ENCODE data around the gene ZC3H4. TPM values are rescaled to one million over a fixed set of nuclear protein-coding genes. Genes with fewer than 3 reads are reported as not detected.
A peak's percentile ranks its signal among the peaks of the same experiment; 100 is the strongest.

ZC3H4 gene
- total RNA-seq, 1 donor from 2014 or later: 94.7 TPM

DNA sequence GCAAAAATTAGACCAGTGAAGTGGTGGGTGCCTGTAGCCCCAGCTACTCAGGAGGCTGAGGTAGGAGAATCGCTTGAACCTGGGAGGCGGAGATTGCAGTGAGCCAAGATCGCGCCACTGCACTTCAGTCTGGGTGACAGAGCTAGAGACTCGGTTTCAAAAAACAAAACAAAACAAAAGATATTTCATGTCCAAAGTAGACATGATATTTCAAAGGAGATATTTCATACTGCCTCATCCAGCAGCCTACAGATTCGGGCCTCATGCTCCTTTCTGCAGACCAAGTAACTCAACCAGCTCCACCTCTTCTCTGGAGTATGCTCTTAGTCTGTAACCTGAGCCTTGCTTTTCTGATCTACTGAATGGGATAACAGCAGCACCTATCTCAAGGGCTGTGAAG, 15.0 kb downstream of the ZC3H4 start:
- TF ChIP-seq, protein P1, sequence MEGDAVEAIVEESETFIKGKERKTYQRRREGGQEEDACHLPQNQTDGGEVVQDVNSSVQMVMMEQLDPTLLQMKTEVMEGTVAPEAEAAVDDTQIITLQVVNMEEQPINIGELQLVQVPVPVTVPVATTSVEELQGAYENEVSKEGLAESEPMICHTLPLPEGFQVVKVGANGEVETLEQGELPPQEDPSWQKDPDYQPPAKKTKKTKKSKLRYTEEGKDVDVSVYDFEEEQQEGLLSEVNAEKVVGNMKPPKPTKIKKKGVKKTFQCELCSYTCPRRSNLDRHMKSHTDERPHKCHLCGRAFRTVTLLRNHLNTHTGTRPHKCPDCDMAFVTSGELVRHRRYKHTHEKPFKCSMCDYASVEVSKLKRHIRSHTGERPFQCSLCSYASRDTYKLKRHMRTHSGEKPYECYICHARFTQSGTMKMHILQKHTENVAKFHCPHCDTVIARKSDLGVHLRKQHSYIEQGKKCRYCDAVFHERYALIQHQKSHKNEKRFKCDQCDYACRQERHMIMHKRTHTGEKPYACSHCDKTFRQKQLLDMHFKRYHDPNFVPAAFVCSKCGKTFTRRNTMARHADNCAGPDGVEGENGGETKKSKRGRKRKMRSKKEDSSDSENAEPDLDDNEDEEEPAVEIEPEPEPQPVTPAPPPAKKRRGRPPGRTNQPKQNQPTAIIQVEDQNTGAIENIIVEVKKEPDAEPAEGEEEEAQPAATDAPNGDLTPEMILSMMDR (IDR thresholded peaks at IDR 0.05; ENCODE audit: unreplicated experiment): no peak
- peaks cover 66% of the 10 kb centered on the region for H3K4me1 Mint-ChIP-seq (ENCODE audit: low read depth)
- peak overlapping the region; percentile 98 for H3K27ac Mint-ChIP-seq

DNA sequence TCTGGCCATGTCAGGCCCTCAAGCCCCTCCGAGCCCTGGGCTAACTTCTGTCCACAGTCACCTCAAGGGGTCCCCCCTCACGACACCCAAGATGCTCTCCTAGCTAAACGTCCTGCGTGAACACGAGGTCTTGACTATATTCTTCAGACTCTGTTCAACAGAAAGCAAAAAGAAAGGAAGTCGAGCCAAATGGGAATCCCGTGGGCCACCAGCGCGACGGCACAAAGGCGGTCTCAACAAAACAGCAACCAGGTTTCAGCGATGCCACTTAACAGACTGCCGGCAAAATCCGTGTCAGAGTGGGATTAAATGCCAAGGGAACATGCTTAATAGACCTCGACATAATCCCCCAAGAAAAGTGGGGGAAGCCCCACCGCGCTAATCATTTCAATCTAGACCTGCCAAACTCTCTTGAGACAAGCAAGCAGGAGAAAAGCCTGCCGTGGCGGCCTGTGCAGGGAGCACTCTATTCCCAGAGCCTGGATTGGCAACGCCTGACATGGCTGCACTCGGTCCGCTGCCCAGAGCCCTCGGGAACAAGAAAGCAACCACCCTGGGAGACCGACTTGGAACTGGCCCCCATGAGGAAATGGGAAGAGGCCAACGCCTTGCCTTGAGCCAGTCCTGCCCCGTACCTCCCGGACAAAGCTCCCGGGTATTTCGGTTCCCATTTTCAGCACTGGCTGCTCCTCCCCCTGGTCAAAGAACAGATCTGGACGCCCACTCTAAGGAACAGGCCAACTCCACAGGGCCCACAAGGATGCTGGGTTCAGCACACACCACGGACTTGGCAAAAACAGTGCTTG, 16.0 kb downstream of the ZC3H4 start:
- Mint-ChIP-seq H3K27ac (peak overlapping the region; percentile 92), H3K27me3 (no peaks in the 10 kb centered on the region), H3K36me3 (ENCODE audit: insufficient read depth) (peaks cover 14% of the 10 kb centered on the region), H3K4me3 (ENCODE audit: low read depth) (no peak overlapping the region), H3K4me1 (ENCODE audit: low read depth) (peaks cover 63% of the 10 kb centered on the region), H3K9me3 (ENCODE audit: low read depth) (no peaks in the 10 kb centered on the region)
- TF ChIP-seq, protein P1 (IDR thresholded peaks at IDR 0.05; ENCODE audit: unreplicated experiment): no peak
- DNase-seq (ENCODE audit: low spot score, unreplicated experiment): no peak

More for the DNA sequence above, 15.0 kb downstream of the ZC3H4 start:
- Mint-ChIP-seq H3K27me3 (no peaks in the 10 kb centered on the region), H3K36me3 (ENCODE audit: insufficient read depth) (peaks cover 10% of the 10 kb centered on the region), H3K9me3 (ENCODE audit: low read depth) (no peaks in the 10 kb centered on the region), H3K4me3 (ENCODE audit: low read depth) (no peak overlapping the region)
- no peak for DNase-seq (ENCODE audit: low spot score, unreplicated experiment)

DNA sequence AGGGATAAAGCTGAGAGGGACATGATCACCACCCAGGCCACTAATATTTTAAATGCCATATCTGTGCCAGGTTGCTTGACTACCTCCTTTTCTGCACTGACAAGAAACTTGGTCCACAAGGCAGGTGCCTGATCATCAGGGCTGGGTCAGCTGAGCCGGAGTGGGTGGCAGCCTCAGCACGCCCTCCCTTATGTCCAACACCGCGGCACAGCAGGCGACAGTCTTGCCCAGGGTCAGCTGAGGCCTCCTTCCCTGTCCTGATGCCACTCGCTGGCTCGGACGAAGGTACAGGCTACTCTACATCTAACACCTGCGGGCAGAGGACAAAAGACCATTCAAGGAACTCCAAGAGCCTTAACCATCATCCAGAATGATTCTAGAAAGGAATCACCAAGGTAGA, 16.9 kb downstream of the ZC3H4 start:
- TF ChIP-seq, protein P1 (IDR thresholded peaks at IDR 0.05; ENCODE audit: unreplicated experiment): no peak
- Mint-ChIP-seq H3K9me3 (ENCODE audit: low read depth) (no peaks in the 10 kb centered on the region), H3K27ac (peak overlapping the region; percentile 92), H3K27me3 (no peaks in the 10 kb centered on the region), H3K4me3 (ENCODE audit: low read depth) (no peak overlapping the region), H3K4me1 (ENCODE audit: low read depth) (peaks cover 59% of the 10 kb centered on the region), H3K36me3 (ENCODE audit: insufficient read depth) (peaks cover 19% of the 10 kb centered on the region)
- DNase-seq (ENCODE audit: low spot score, unreplicated experiment): no peak

DNA sequence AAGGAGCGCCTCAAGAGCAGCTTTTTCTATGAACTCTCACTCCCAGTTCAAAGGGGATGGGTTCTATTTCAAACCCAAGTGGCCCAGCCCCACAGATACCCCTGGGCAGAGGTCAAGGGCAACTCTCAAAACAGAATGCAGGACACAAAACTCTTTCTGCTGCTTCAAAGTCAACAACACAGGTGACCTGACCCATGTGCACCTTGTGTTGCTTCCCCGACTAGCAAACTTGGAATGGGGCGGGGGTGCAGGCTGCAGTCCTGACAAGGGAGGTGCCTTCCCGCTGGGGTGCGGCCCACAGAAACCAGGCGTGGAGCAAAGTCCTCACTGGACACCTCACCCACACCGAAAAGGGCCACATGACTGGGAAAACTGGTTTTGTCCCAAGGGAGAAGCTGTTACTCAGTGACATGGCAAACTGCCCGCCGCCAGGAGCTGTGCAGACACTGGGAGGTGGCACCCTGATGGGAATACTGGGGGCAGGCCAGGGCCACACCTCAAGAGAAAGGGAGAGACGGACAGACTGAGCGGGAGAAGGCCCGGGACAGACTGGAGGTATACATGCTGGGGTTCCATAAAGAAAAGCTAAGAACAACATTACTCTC, 17.4 kb downstream of the ZC3H4 start:
- TF ChIP-seq, protein P1 (IDR thresholded peaks at IDR 0.05; ENCODE audit: unreplicated experiment): no peak
- Mint-ChIP-seq H3K27ac (peak overlapping the region; percentile 92), H3K9me3 (ENCODE audit: low read depth) (no peaks in the 10 kb centered on the region), H3K36me3 (ENCODE audit: insufficient read depth) (peaks cover 19% of the 10 kb centered on the region), H3K4me3 (ENCODE audit: low read depth) (no peak overlapping the region), H3K27me3 (no peaks in the 10 kb centered on the region), H3K4me1 (ENCODE audit: low read depth) (peaks cover 59% of the 10 kb centered on the region)
- no peak for DNase-seq (ENCODE audit: low spot score, unreplicated experiment)

DNA sequence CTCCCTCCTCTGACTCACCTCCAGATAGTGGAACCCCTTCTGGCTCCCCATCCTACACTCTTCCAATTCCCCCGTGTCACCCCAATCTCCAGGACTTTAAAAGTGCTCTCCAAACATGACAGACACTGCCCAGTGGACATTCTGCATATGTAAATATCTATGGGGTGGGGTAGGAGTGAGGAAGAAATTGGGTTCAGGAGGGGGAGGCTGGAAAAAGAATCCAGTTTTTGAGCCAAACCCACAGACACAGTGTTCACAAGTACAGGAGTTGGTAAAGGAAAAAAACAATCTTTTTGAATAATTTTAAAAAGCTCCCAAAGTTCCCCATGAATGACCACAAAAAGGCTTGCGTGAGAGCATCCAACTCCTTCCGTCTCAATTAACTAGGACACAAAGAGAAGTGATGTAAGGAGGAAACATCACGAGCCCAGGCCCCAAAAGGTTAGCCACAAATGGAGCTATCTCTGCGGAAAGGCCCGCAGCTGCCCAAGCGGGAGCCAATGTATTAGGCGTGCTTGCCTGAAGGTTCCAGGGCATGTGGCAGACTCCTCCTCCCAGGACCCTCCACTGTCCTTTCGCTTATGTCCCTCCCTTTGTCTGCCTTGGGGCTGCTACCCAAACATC, 18.0 kb downstream of the ZC3H4 start:
- no peak for DNase-seq (ENCODE audit: low spot score, unreplicated experiment)
- peaks cover 22% of the 10 kb centered on the region for H3K36me3 Mint-ChIP-seq (ENCODE audit: insufficient read depth)
- no peaks in the 10 kb centered on the region for H3K9me3 Mint-ChIP-seq (ENCODE audit: low read depth)
- peaks cover 58% of the 10 kb centered on the region for H3K4me1 Mint-ChIP-seq (ENCODE audit: low read depth)
- H3K27ac Mint-ChIP-seq: peak overlapping the region; percentile 92
- TF ChIP-seq, protein P1 (IDR thresholded peaks at IDR 0.05; ENCODE audit: unreplicated experiment): no peak
- no peak overlapping the region for H3K4me3 Mint-ChIP-seq (ENCODE audit: low read depth)
- H3K27me3 Mint-ChIP-seq: no peaks in the 10 kb centered on the region

Data from progenitor cell of endocrine pancreas (in vitro differentiated cells).